SU-DHL-6 (cell line): ENCODE results near the gene AFG1L.

ENCODE experiments used
- H2AFZ ChIP-seq: fragments of 200-600 bp; sonication (generic); 2 replicates; pipeline ENCODE4 v1.6.1; 2014; ENCODE audit warnings: low read depth, mild to moderate bottlenecking, moderate library complexity, mixed read lengths, antibody characterized with exemption, low read length; ENCODE audit not compliant: severe bottlenecking
- H3F3A ChIP-seq: fragments of 200-600 bp; shearing (Covaris generic); 2 replicates; pipeline ENCODE4 v1.6.0; 2016; ENCODE audit warnings: antibody characterized with exemption, mild to moderate bottlenecking; ENCODE audit not compliant: insufficient read depth
- H3K27ac ChIP-seq: fragments of 200-600 bp; sonication (generic); 2 replicates; pipeline ENCODE4 v1.5.1; 2016; ENCODE audit warnings: low read depth, mild to moderate bottlenecking, low read length, moderate library complexity, mixed read lengths
- H3K27me3 ChIP-seq: fragments of 200-600 bp; sonication (generic), shearing (Covaris generic); 2 replicates; pipeline ENCODE4 v1.6.0; 2014; ENCODE audit warnings: mild to moderate bottlenecking, low read length
- H3K36me3 ChIP-seq: fragments of 200-600 bp; sonication (generic); 2 replicates; pipeline ENCODE4 v1.6.1; 2014; ENCODE audit warnings: mild to moderate bottlenecking, low read length, mixed read lengths
- H3K4me2 ChIP-seq: fragments of 300-600, 200-600 bp; shearing (Covaris generic), sonication (generic); 2 replicates; pipeline ENCODE4 v1.6.0; 2014; ENCODE audit warnings: low read length, low read depth, mild to moderate bottlenecking; ENCODE audit not compliant: poor library complexity, severe bottlenecking
- H3K4me3 ChIP-seq: fragments of 200-600 bp; sonication (generic); 2 replicates; pipeline ENCODE4 v1.5.1; 2014; ENCODE audit warnings: antibody characterized with exemption, low read length, mild to moderate bottlenecking, mixed read lengths; ENCODE audit not compliant: insufficient read depth, poor library complexity, severe bottlenecking
- H3K79me2 ChIP-seq: fragments of 200-600 bp; sonication (generic); 2 replicates; pipeline ENCODE4 v1.6.1; 2014; ENCODE audit warnings: mild to moderate bottlenecking, low read length, moderate library complexity; ENCODE audit not compliant: insufficient read depth
- H3K9ac ChIP-seq: fragments of 200-600 bp; sonication (generic); 2 replicates; pipeline ENCODE4 v1.7.0; 2014; ENCODE audit warnings: mild to moderate bottlenecking, low read length
- H3K9me2 ChIP-seq: fragments of 200-600 bp; sonication (generic); replicated peaks from 2 replicates; pipeline ENCODE4 v1.6.1; 2014; ENCODE audit warnings: low read length; ENCODE audit not compliant: insufficient read depth
- H3K9me3 ChIP-seq: fragments of 200-600 bp; sonication (generic); 2 replicates; pipeline ENCODE4 v1.6.1; 2014; ENCODE audit warnings: low read length, mixed read lengths; ENCODE audit not compliant: insufficient read depth
- H4K20me1 ChIP-seq: fragments of 200-600 bp; sonication (generic); 2 replicates; pipeline ENCODE4 v1.6.1; 2014; ENCODE audit warnings: low read depth, mild to moderate bottlenecking, antibody characterized with exemption, low read length, moderate library complexity, mixed read lengths
- CTCF ChIP-seq: fragments of 200-600 bp; sonication (generic); IDR thresholded peaks from one replicate; pipeline ENCODE4 v1.5.1; 2017; ENCODE audit warnings: antibody characterized with exemption, mild to moderate bottlenecking, low read length, moderate library complexity; ENCODE audit not compliant: insufficient read depth, poor library complexity, severe bottlenecking
- EZH2phosphoT487 ChIP-seq: fragments of 200-600 bp; sonication (generic), shearing (Covaris generic); conservative IDR thresholded peaks from 2 replicates; pipeline ENCODE4 v1.6.1; 2018; ENCODE audit warnings: mild to moderate bottlenecking, antibody characterized with exemption, low read length, moderate library complexity, mixed read lengths

AFG1L gene

GRCh38 chr6:108343894-108344293 is 49.0 kb downstream of the AFG1L start:
- Histone ChIP-seq H3K36me3 (no peaks in the 10 kb centered on the region; the same call in 1 of the 2 replicates), H3K27me3 (no peaks in the 10 kb centered on the region), H2AFZ (no peak overlapping the region), H3K9me2 (no peaks in the 10 kb centered on the region), H3K4me2 (no peak overlapping the region), H3K27ac (no peak overlapping the region), H3K4me3 (no peak overlapping the region), H3K9ac (no peak overlapping the region), H3K9me3 (no peaks in the 10 kb centered on the region), H3K79me2 (no peaks in the 10 kb centered on the region), H4K20me1 (no peaks in the 10 kb centered on the region), H3F3A (no peaks in the 10 kb centered on the region)
- no peak for TF ChIP-seq CTCF
- no peak for TF ChIP-seq EZH2phosphoT487

- Histone ChIP-seq H3K4me3 (no peak overlapping the region), H3K4me2 (peak overlapping the region; percentile 18), H2AFZ (no peak overlapping the region), H3K9me2 (no peaks in the 10 kb centered on the region), H3F3A (no peaks in the 10 kb centered on the region), H3K9me3 (no peaks in the 10 kb centered on the region), H3K27ac (no peak overlapping the region), H3K36me3 (no peaks in the 10 kb centered on the region; the same call in 1 of the 2 replicates), H3K27me3 (no peaks in the 10 kb centered on the region), H3K79me2 (no peaks in the 10 kb centered on the region), H3K9ac (no peak overlapping the region), H4K20me1 (no peaks in the 10 kb centered on the region)
- TF ChIP-seq CTCF, result no peak
- TF ChIP-seq EZH2phosphoT487, result no peak
These were observed 53.9 kb downstream of the AFG1L start for GRCh38 chr6:108348655-108349349.

GRCh38 chr6:108350528-108350927 is 55.7 kb downstream of the AFG1L start:
- no peak overlapping the region for H2AFZ ChIP-seq
- TF ChIP-seq EZH2phosphoT487 (no peak), CTCF (no peak)
- no peaks in the 10 kb centered on the region for H3F3A ChIP-seq
- H3K27ac ChIP-seq, result no peak overlapping the region
- H3K79me2 ChIP-seq, result no peaks in the 10 kb centered on the region
- no peaks in the 10 kb centered on the region for H3K27me3 ChIP-seq
- H3K9me3 ChIP-seq, result no peaks in the 10 kb centered on the region
- H4K20me1 ChIP-seq, result no peaks in the 10 kb centered on the region
- no peaks in the 10 kb centered on the region; the same call in 1 of the 2 replicates for H3K36me3 ChIP-seq
- no peak overlapping the region for H3K4me3 ChIP-seq
- no peak overlapping the region for H3K4me2 ChIP-seq
- H3K9me2 ChIP-seq, result no peaks in the 10 kb centered on the region
- no peak overlapping the region for H3K9ac ChIP-seq
